GM19372 (cell line): ENCODE measurements around the gene EIF2A.

Source experiments
- ATAC-seq: cut with Tn5 transposase; IDR thresholded peaks from one replicate; pipeline ENCODE4 v1.9.1; 2021; ENCODE audit warnings: mild to moderate bottlenecking, low read depth, moderate library complexity; ENCODE audit not compliant: unreplicated experiment

The EIF2A gene

DNA sequence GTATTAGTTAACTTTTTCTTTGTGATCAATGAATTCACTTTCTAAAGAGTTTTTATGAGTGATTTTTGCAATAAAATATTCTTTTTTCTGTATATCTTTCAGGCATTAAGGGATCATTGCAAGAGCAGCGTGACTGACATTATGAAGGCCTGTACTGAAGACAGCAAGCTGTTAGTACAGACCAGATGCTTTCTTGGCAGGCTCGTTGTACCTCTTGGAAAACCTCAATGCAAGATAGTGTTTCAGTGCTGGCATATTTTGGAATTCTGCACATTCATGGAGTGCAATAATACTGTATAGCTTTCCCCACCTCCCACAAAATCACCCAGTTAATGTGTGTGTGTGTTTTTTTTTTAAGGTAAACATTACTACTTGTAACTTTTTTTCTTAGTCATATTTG lies 81.0 kb downstream of the EIF2A start:
- ATAC-seq, result no peak

DNA sequence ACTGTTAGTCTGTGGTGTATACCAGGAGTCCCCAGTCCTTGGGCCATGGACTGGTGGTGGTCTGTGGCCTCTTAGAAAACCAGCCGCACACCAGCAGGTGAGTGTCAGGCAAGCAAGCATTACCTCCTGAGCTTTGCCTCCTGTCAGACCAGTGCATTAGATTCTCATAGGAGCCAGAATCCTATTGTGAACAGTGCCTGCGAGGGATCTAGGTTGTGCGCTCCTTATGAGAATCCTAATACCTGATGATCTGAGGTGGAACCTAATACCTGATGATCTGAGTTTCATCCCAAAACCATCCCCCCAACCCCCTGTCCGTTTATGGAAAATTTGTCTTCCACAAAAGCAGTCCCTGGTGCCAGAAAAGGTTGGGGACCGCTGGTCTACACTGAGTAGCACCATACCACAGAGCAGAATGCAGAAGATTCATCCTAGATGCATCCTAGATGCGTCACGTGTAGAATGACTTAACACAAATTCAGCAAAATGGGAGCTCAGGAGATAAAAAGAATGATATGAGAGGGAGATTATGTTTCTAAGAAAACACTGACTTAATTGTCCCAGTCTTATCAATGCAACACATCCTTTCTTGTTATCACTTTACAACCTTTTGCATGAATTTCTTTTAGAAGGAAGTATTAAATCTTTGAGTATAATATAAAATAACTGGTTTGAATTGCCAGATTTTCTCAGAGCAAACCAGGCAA lies 85.1 kb downstream of the EIF2A start:
- ATAC-seq, result no peak

DNA sequence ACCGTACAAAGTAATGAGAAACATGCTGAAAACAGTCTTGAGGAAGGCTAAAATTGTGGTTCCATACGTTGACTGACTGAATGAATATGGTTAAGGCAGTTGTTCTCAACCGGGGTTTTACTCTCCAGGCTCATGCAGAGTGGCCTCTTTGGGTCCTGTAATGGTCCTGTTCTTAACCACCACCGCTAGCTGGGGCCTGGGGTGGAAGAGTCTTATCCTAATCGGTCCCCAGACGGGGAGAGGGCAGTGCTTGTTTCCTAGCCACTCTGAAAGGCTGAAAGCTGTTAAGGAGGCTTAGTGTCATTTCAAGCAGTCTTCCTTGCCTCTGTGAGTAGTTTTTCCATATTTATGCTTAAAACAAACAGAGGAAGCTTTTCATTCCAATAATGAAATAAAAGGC lies 88.5 kb downstream of the EIF2A start:
- no peak for ATAC-seq

DNA sequence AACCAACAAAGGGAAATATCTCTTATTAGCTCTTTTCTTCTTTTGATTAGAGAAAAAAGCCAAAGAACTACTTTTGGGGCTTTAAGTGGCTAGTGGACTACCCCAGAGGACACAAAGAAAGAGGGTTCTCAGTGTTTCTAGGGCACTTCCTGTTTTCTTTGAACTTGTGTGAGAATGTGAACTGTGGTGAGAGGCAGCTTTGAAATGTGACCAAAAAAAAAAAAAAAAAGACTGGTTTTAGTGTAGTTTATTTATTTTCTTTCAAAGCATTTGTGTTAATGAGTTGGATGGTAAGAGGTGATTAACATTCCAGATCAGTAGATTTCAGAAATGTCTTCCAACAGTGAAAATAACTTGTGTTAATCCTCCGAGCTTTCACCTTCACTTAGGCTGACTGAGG lies 88.9 kb downstream of the EIF2A start:
- no peak for ATAC-seq
